Suprapubic skin (tissue), 4 donors: ENCODE results near the gene B3GALNT2. TPM values are rescaled to one million over a fixed set of nuclear protein-coding genes. Genes with fewer than 3 reads are reported as not detected.

ENCODE experiments used
- DNase-seq, 2 donors: peaks; one replicate each; pipeline ENCODE4 v3.0.0-alpha.2; 2019; ENCODE audit warnings: low spot score in 2 of 2
- H3K27ac ChIP-seq: fragments of 200-600 bp; sonication (generic); one replicate; pipeline ENCODE4 v1.5.1; 2019
- H3K27me3 ChIP-seq: fragments of 200-600 bp; sonication (generic); one replicate; pipeline ENCODE4 v1.5.1; 2019
- H3K36me3 ChIP-seq: fragments of 200-600 bp; sonication (generic); one replicate; pipeline ENCODE4 v1.5.1; 2019
- H3K4me1 ChIP-seq: fragments of 200-600 bp; sonication (generic); one replicate; pipeline ENCODE4 v1.5.1; 2019
- H3K4me3 ChIP-seq: fragments of 200-600 bp; sonication (generic); one replicate; pipeline ENCODE4 v1.5.1; 2019; ENCODE audit warnings: mild to moderate bottlenecking
- H3K9me3 ChIP-seq: fragments of 200-600 bp; sonication (generic); one replicate; pipeline ENCODE4 v1.5.1; 2019
- CTCF ChIP-seq, 2 donors: fragments of 200-600 bp in 1 of 2; fragments of 450-650 bp in 1 of 2; sonication (generic) in 1 of 2; IDR thresholded peaks; one replicate each; pipeline ENCODE4 v1.5.1; 2016 to 2019; ENCODE audit warnings: antibody characterized with exemption in 2 of 2, mild to moderate bottlenecking in 1 of 2, moderate library complexity in 1 of 2
- EP300 ChIP-seq: sonication (generic); formaldehyde crosslinking; IDR thresholded peaks from one replicate; pipeline ENCODE4 v1.6.1; 2017; ENCODE audit warnings: antibody characterized with exemption
- POLR2A ChIP-seq, 2 donors: fragments of 450-650 bp; IDR thresholded peaks; one replicate each; pipeline ENCODE4 v1.6.1; 2017; ENCODE audit warnings: antibody characterized with exemption in 2 of 2, mild to moderate bottlenecking in 2 of 2, moderate library complexity in 2 of 2
- POLR2AphosphoS5 ChIP-seq, 3 donors: sonication (generic); formaldehyde crosslinking; IDR thresholded peaks; one replicate each; pipeline ENCODE4 v1.6.1; 2017; ENCODE audit warnings: antibody characterized with exemption in 3 of 3
- WGBS: methylation state at CpG from one replicate; pipeline ENCODE4 v1.1.5; 2018; 5-methylcytosine and 5-hydroxymethylcytosine counted together
- total RNA-seq, 4 donors: library from RNA; depleted of rRNA; stranded (reverse); fragments of >200 nt; gene quantifications; one replicate each; pipeline ENCODE4 v1.1.0, GENCODE V29; 2016

B3GALNT2 gene
- total RNA-seq, 4 donors from 2014 or later, result 23.5 to 37.4 (median 29.5) TPM

GRCh38 chr1:235425357-235425756 is 78.9 kb downstream of the B3GALNT2 start:
- no peak for DNase-seq
- Histone ChIP-seq H3K4me3 (no peak overlapping the region), H3K27me3 (no peaks in the 10 kb centered on the region), H3K36me3 (no peaks in the 10 kb centered on the region), H3K9me3 (no peaks in the 10 kb centered on the region), H3K4me1 (no peaks in the 10 kb centered on the region), H3K27ac (no peak overlapping the region)
- WGBS, result 94% methylated on average over 9 of the region's 9 CpGs
- no peak for TF ChIP-seq POLR2AphosphoS5 (IDR thresholded peaks at IDR 0.05)
- TF ChIP-seq POLR2A (IDR thresholded peaks at IDR 0.05), result no peak
- TF ChIP-seq CTCF (IDR thresholded peaks at IDR 0.05), result no peak
- TF ChIP-seq EP300, result no peak

- Histone ChIP-seq H3K4me1 (no peaks in the 10 kb centered on the region), H3K9me3 (no peaks in the 10 kb centered on the region), H3K36me3 (no peaks in the 10 kb centered on the region), H3K27ac (no peak overlapping the region), H3K4me3 (no peak overlapping the region), H3K27me3 (no peaks in the 10 kb centered on the region)
- DNase-seq, result no peak
- WGBS, result 76% methylated on average over 8 of the region's 8 CpGs
- TF ChIP-seq POLR2AphosphoS5 (IDR thresholded peaks at IDR 0.05), result no peak
- TF ChIP-seq EP300, result no peak
- TF ChIP-seq POLR2A (IDR thresholded peaks at IDR 0.05), result no peak
- TF ChIP-seq CTCF (IDR thresholded peaks at IDR 0.05), result no peak
These were observed 80.2 kb downstream of the B3GALNT2 start for GRCh38 chr1:235424092-235424491.

- no peak for DNase-seq
- Histone ChIP-seq H3K36me3 (no peaks in the 10 kb centered on the region), H3K4me3 (no peak overlapping the region), H3K27me3 (no peaks in the 10 kb centered on the region), H3K27ac (no peak overlapping the region), H3K4me1 (no peaks in the 10 kb centered on the region), H3K9me3 (no peaks in the 10 kb centered on the region)
- WGBS, result 70% methylated on average over 9 of the region's 12 CpGs
- TF ChIP-seq CTCF (IDR thresholded peaks at IDR 0.05) (no peak), POLR2AphosphoS5 (IDR thresholded peaks at IDR 0.05) (no peak), POLR2A (IDR thresholded peaks at IDR 0.05) (no peak), EP300 (no peak)
These were observed 81.0 kb downstream of the B3GALNT2 start for GRCh38 chr1:235423214-235423652.

- TF ChIP-seq EP300 (no peak), CTCF (IDR thresholded peaks at IDR 0.05) (no peak), POLR2A (IDR thresholded peaks at IDR 0.05) (no peak), POLR2AphosphoS5 (IDR thresholded peaks at IDR 0.05) (no peak)
- no peak overlapping the region for H3K27ac ChIP-seq
- H3K4me3 ChIP-seq, result no peak overlapping the region
- no peaks in the 10 kb centered on the region for H3K36me3 ChIP-seq
- WGBS, result 56% methylated on average over 3 of the region's 3 CpGs
- no peak for DNase-seq
- no peaks in the 10 kb centered on the region for H3K4me1 ChIP-seq
- no peaks in the 10 kb centered on the region for H3K9me3 ChIP-seq
- no peaks in the 10 kb centered on the region for H3K27me3 ChIP-seq
These were observed 82.5 kb downstream of the B3GALNT2 start for GRCh38 chr1:235421751-235422150.

- 33% methylated on average over 8 of the region's 8 CpGs for WGBS
- H3K27me3 ChIP-seq, result no peaks in the 10 kb centered on the region
- H3K4me3 ChIP-seq, result no peak overlapping the region
- no peak overlapping the region for H3K27ac ChIP-seq
- peaks cover 3% of the 10 kb centered on the region for H3K36me3 ChIP-seq
- no peak for TF ChIP-seq POLR2A (IDR thresholded peaks at IDR 0.05)
- peak; percentile 78 to 79 for TF ChIP-seq CTCF (IDR thresholded peaks at IDR 0.05)
- TF ChIP-seq POLR2AphosphoS5 (IDR thresholded peaks at IDR 0.05), result no peak
- no peak for TF ChIP-seq EP300
- DNase-seq, result no peak
- no peaks in the 10 kb centered on the region for H3K4me1 ChIP-seq
- H3K9me3 ChIP-seq, result no peaks in the 10 kb centered on the region
These were observed 87.1 kb downstream of the B3GALNT2 start for GRCh38 chr1:235417086-235417697.
